KG1 (cell line): ENCODE results near the gene ARL14.

Source experiments
- DNase-seq: peaks from one replicate; lab custom pipeline; 2025; lab: John Stamatoyannopoulos, UW

ARL14 gene

GRCh38 chr3:160722331-160722730 is 45.4 kb downstream of the ARL14 start:
- no peak for DNase-seq

- DNase-seq = no peak
Observed at GRCh38 chr3:160725338-160725737, 48.4 kb downstream of the ARL14 start.
